BE2C (cell line): ENCODE data around the gene PAF1.

Source experiments
- DNase-seq: peaks from one replicate; pipeline ENCODE4 v3.0.0-alpha.2; 2020
- H3K27me3 ChIP-seq: fragments of 250-450 bp; sonication (Bioruptor Pico); 2 replicates; pipeline ENCODE4 v1.5.1; 2020; ENCODE audit warnings: mild to moderate bottlenecking
- H3K36me3 ChIP-seq: fragments of 250-450 bp; sonication (Bioruptor Pico); 2 replicates; pipeline ENCODE4 v1.5.1; 2020; ENCODE audit warnings: mild to moderate bottlenecking
- H3K4me1 ChIP-seq: fragments of 250-450 bp; sonication (Bioruptor Pico); 2 replicates; pipeline ENCODE4 v1.5.1; 2020
- H3K4me3 ChIP-seq: 2 replicates; pipeline ENCODE4 v1.5.1; 2011; ENCODE audit warnings: low read depth, low read length
- H3K9me3 ChIP-seq: fragments of 250-450 bp; sonication (Bioruptor Pico); 2 replicates; pipeline ENCODE4 v1.5.1; 2020
- TF ChIP-seq, protein P1 (sequence below): IDR thresholded peaks from 2 replicates; pipeline ENCODE4 v1.5.1; 2012; ENCODE audit warnings: mild to moderate bottlenecking, low read depth, low read length

Gene PAF1

DNA sequence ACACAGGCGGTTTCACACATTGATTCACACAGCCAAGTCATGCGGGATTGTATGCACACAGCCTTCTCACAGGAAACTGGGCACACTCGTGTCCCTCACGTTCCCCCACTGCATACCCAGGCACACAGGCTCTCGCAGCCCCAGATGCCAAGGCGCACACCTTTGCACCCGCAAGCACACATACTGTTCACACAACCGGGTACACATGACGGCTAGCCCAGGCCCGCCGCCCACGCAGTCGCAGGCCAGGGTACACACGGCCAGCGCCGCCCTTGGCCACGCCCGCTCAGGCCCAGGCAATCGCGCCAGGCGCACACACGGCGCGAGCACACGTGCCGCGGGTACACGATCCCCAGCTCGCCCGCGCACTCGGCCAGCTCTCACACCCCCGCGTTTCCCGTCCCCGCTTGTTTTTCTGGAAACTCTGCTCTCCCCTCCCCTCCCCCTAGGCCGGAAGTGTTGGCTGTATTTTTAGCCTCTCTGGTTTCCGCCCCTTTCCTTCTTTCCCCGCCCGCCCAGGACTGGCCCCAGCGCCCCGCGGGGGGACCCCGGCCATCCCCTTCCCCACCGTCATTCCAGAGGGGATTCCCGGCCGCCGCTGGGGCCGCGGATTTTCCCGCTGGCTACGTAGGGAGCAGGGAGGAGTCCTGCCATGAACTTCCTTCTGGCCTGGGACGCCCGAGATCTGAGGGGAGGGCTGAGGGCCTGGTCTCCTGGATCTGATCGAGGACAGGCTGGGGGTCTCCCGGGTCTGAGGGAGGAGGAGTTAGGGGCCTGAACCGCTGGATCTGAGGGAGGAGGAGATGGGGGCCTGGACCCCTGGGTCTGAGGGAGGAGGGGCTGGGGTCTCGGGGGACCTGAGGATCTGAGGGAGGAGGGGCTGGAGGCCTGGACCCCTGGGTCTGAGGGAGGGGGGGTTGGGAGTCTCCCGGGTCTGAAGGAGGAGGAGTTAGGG lies 11.7 kb upstream of the PAF1 start:
- Histone ChIP-seq H3K4me3 (peak overlapping the region; percentile 56), H3K27me3 (no peaks in the 10 kb centered on the region), H3K4me1 (peaks cover 29% of the 10 kb centered on the region), H3K9me3 (no peaks in the 10 kb centered on the region), H3K36me3 (no peaks in the 10 kb centered on the region)
- TF ChIP-seq, protein P1, sequence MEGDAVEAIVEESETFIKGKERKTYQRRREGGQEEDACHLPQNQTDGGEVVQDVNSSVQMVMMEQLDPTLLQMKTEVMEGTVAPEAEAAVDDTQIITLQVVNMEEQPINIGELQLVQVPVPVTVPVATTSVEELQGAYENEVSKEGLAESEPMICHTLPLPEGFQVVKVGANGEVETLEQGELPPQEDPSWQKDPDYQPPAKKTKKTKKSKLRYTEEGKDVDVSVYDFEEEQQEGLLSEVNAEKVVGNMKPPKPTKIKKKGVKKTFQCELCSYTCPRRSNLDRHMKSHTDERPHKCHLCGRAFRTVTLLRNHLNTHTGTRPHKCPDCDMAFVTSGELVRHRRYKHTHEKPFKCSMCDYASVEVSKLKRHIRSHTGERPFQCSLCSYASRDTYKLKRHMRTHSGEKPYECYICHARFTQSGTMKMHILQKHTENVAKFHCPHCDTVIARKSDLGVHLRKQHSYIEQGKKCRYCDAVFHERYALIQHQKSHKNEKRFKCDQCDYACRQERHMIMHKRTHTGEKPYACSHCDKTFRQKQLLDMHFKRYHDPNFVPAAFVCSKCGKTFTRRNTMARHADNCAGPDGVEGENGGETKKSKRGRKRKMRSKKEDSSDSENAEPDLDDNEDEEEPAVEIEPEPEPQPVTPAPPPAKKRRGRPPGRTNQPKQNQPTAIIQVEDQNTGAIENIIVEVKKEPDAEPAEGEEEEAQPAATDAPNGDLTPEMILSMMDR, result no peak
- peak; percentile 72 for DNase-seq

DNA sequence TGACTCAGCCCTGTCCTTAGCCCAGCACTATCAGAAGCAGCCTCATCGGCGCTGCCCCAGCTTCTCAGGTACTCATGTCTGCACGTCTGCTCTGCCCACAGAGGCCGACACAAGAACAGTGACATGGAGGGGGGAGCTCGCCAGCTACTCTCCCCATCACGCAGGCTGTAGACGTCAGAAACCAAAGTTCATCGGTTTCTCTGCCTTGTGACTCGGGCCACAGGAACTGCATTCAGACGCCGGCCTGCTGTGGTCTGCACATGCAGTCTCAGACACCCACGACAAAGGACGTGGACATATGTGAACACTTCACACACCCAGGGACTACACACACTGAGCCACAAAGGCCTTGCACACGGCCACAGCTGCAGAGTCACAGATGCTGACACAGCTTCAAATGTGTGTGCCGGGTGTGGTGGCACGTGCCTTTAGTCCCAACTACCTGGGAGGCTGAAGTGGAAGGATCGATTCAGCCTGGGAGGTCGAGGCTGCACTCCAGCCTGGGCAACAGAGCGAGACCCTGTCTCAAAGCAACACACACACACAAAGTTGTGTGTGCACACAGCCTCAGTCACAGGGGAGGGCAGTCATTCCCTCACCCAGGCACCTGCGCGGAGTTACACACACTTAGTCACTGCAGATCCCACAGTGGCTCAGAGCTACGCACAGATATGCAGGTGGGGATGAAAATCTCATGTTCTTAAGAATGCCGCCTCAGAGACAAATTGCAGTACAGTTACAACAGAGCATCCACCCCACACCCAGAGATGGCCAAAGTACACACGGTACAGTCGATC lies 10.8 kb upstream of the PAF1 start:
- Histone ChIP-seq H3K27me3 (no peaks in the 10 kb centered on the region), H3K36me3 (no peaks in the 10 kb centered on the region), H3K4me1 (peaks cover 29% of the 10 kb centered on the region), H3K4me3 (no peak overlapping the region), H3K9me3 (no peaks in the 10 kb centered on the region)
- TF ChIP-seq, protein P1, result no peak
- peak; percentile 38 for DNase-seq

DNA sequence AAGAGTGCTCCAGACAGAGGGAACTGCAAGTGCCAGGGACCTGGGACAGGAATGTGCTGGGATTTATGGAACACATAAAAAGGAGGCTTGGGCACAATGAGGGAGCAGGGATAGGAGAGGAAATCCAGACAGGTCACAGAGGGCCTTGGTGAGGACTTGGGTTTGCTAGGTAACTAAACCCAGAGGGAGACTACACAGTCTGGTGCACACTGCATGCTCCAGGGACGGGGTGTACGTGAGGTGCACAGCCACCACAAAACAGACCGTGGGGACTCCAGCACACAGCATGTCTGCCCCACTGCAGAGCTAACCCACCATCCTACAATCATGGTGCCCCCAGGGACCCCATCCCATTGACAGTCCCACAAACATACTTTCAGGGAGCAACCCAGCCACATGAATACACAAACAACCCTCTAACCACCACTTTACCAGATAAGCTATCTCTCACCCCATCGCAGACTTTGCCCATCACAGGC lies 10.2 kb upstream of the PAF1 start:
- no peaks in the 10 kb centered on the region for H3K9me3 ChIP-seq
- H3K4me3 ChIP-seq, result no peak overlapping the region
- no peak for DNase-seq
- H3K27me3 ChIP-seq, result no peaks in the 10 kb centered on the region
- H3K4me1 ChIP-seq, result peaks cover 29% of the 10 kb centered on the region
- no peaks in the 10 kb centered on the region for H3K36me3 ChIP-seq
- TF ChIP-seq, protein P1, result no peak

DNA sequence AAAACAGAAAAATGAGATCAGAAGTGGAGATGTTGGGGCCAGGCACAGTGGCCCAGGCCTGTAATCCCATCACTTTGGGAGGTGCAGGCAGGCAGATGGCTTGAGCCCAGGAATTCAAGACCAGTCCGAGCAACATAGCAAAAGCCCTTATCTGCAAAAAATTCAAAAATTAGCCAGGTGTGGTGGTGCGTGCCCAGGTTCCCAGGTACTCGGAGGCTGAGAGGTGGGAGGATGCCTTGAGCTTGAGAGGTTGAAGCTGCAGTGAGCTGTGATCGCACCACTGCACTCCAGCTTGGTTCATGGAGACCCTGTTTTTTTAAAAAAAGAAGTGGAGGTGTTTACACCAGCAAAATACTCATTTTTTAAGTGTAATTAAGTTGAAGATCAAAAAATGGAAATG lies 9.2 kb upstream of the PAF1 start:
- TF ChIP-seq, protein P1, result no peak
- no peak for DNase-seq

DNA sequence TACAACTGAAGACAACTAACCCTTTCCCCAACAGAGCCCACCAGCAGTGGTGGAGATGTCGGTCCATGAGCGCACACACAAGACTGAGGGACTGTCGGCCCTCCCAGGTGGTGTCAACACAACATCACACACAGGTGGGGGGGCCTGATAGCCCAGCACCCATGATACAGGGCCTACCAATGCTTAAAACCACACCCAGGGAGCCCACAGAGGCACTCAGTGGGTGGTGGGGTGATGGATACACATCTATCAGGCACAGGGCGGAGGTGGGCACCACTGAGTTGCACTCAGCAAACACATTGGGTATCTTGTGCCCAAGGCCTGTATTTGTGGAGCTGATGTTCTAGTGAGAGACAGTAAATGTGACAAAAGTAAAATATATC lies 8.8 kb upstream of the PAF1 start:
- H3K27me3 ChIP-seq, result no peaks in the 10 kb centered on the region
- no peaks in the 10 kb centered on the region for H3K9me3 ChIP-seq
- no peak for DNase-seq
- H3K4me1 ChIP-seq, result peaks cover 29% of the 10 kb centered on the region
- no peaks in the 10 kb centered on the region for H3K36me3 ChIP-seq
- no peak overlapping the region for H3K4me3 ChIP-seq
- TF ChIP-seq, protein P1, result no peak

More for the DNA sequence above, 9.2 kb upstream of the PAF1 start:
- Histone ChIP-seq H3K9me3 (no peaks in the 10 kb centered on the region), H3K4me3 (no peak overlapping the region), H3K27me3 (no peaks in the 10 kb centered on the region), H3K36me3 (no peaks in the 10 kb centered on the region), H3K4me1 (peaks cover 29% of the 10 kb centered on the region)
